Hepatocyte (in vitro differentiated cells): ENCODE data around the gene KRTAP4-5. TPM values are rescaled to one million over a fixed set of nuclear protein-coding genes. Genes with fewer than 3 reads are reported as not detected.
A peak's percentile ranks its signal among the peaks of the same experiment; 100 is the strongest.
"Not testable (repeated sequence)": the region's sequence is repeated elsewhere in the genome, so short reads cannot be mapped to it uniquely, and the experiment has no call there.

ENCODE experiments used
- DNase-seq: peaks from one replicate; pipeline ENCODE4 v3.0.0-alpha.2; 2016; ENCODE audit warnings: low spot score
- H2AFZ ChIP-seq: fragments of 200-600 bp; sonication (generic); 2 replicates; pipeline ENCODE4 v1.6.0; 2016; ENCODE audit warnings: antibody characterized with exemption, mild to moderate bottlenecking
- H3K27ac ChIP-seq: fragments of 200-600 bp; sonication (generic); 2 replicates; pipeline ENCODE4 v1.5.1; 2016; ENCODE audit warnings: mild to moderate bottlenecking
- H3K27me3 ChIP-seq: fragments of 200-600 bp; sonication (generic); 2 replicates; pipeline ENCODE4 v1.6.1; 2016
- H3K36me3 ChIP-seq: fragments of 200-600 bp; sonication (generic); replicated peaks from 2 replicates; pipeline ENCODE4 v1.5.1; 2016; ENCODE audit warnings: low read depth; ENCODE audit not compliant: insufficient read depth
- H3K4me1 ChIP-seq: fragments of 200-600 bp; sonication (generic); 2 replicates; pipeline ENCODE4 v1.5.1; 2016; ENCODE audit warnings: mild to moderate bottlenecking, moderate library complexity; ENCODE audit not compliant: insufficient read depth
- H3K4me2 ChIP-seq: fragments of 200-600 bp; sonication (generic); 2 replicates; pipeline ENCODE4 v1.6.0; 2016
- H3K4me3 ChIP-seq: fragments of 200-600 bp; sonication (generic); 2 replicates; pipeline ENCODE4 v1.5.1; 2016; ENCODE audit warnings: mild to moderate bottlenecking
- H3K79me2 ChIP-seq: fragments of 200-600 bp; sonication (generic); 2 replicates; pipeline ENCODE4 v1.6.0; 2017; ENCODE audit warnings: mild to moderate bottlenecking
- H3K9me2 ChIP-seq: fragments of 200-600 bp; sonication (generic); replicated peaks from 2 replicates; pipeline ENCODE4 v1.6.0; 2017; ENCODE audit warnings: mild to moderate bottlenecking; ENCODE audit not compliant: insufficient read depth
- H3K9me3 ChIP-seq: fragments of 200-600 bp; sonication (generic); 2 replicates; pipeline ENCODE4 v1.5.1; 2016; ENCODE audit warnings: low read depth, mild to moderate bottlenecking
- H4K20me1 ChIP-seq: fragments of 200-600 bp; sonication (generic); 2 replicates; pipeline ENCODE4 v1.6.0; 2016; ENCODE audit warnings: mild to moderate bottlenecking; ENCODE audit not compliant: insufficient read depth, poor library complexity, severe bottlenecking
- CTCF ChIP-seq: fragments of 200-600 bp; sonication (generic); IDR thresholded peaks from 2 replicates; pipeline ENCODE4 v1.5.1; 2016; ENCODE audit warnings: antibody characterized with exemption, mild to moderate bottlenecking; ENCODE audit not compliant: poor library complexity
- EZH2 ChIP-seq: fragments of 200-600 bp; sonication (generic); IDR thresholded peaks from 2 replicates; pipeline ENCODE4 v1.6.1; 2016; ENCODE audit warnings: antibody characterized with exemption, mild to moderate bottlenecking, borderline replicate concordance
- EZH2phosphoT487 ChIP-seq: fragments of 200-600 bp; sonication (generic); IDR thresholded peaks from one replicate; pipeline ENCODE4 v1.6.1; 2018; ENCODE audit warnings: antibody characterized with exemption, mild to moderate bottlenecking, low read depth, moderate library complexity; ENCODE audit not compliant: unreplicated experiment, severe bottlenecking
- WGBS: methylation state at CpG from one replicate; pipeline ENCODE4 v1.1.6; 2016; ENCODE audit warnings: low lambda C conversion rate; ENCODE audit errors: missing lambda C conversion rate; 5-methylcytosine and 5-hydroxymethylcytosine counted together
- polyA plus RNA-seq: library from polyadenylated mRNA; unstranded; fragments of >200 nt; fragmentation: Nextera tagmentation; extraction: Ambion mirVana; gene quantifications from 2 replicates; pipeline ENCODE4 v1.2.1, GENCODE V29; 2016
- total RNA-seq: library from RNA; depleted of rRNA; stranded (reverse); fragments of >200 nt; gene quantifications from 2 replicates; pipeline ENCODE4 v1.2.3, GENCODE V29; 2014

The KRTAP4-5 gene
- total and polyA plus RNA-seq, 2 experiments from 2014 or later: not detected

DNA sequence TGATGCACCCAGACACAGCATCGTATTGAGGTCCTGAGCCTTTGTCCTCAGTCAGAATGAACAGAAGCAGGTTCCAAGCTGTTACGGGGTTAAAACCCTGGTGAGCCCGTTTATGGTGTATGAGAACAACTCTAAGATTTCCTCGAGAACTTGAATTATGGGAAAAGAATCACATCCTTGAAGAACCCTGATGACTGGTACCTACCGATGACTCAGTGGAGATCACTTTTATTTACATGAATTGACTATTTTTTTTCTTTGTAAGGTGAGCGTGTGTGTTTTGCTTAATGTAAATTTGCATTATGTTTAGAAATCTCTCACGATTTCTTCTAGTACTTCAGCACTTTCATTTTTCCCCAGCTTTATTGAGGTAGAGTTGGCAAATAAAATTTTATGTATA, 14.2 kb upstream of the KRTAP4-5 start:
- H4K20me1 ChIP-seq: no peaks in the 10 kb centered on the region
- H3K9me2 ChIP-seq: no peaks in the 10 kb centered on the region
- no peaks in the 10 kb centered on the region for H3K9me3 ChIP-seq
- H3K79me2 ChIP-seq: no peaks in the 10 kb centered on the region
- no peaks in the 10 kb centered on the region for H3K27me3 ChIP-seq
- no peak overlapping the region for H3K4me2 ChIP-seq
- H2AFZ ChIP-seq: no peak overlapping the region
- DNase-seq: no peak
- H3K27ac ChIP-seq: no peak overlapping the region
- no peaks in the 10 kb centered on the region for H3K36me3 ChIP-seq
- no peaks in the 10 kb centered on the region for H3K4me1 ChIP-seq
- WGBS: 75% methylated on average over 7 of the region's 7 CpGs
- TF ChIP-seq EZH2phosphoT487 (no peak), CTCF (no peak)
- no peak overlapping the region for H3K4me3 ChIP-seq

- WGBS: 60% methylated on average over 1 of the region's 1 CpG
- Histone ChIP-seq H4K20me1 (no peaks in the 10 kb centered on the region), H3K36me3 (no peaks in the 10 kb centered on the region), H3K4me1 (no peaks in the 10 kb centered on the region), H3K27ac (no peak within 1 kb of the TSS), H3K79me2 (no peaks in the 10 kb centered on the region), H2AFZ (no peak within 1 kb of the TSS), H3K27me3 (no peaks in the 10 kb centered on the region), H3K9me3 (no peaks in the 10 kb centered on the region), H3K9me2 (no peaks in the 10 kb centered on the region), H3K4me2 (no peak within 1 kb of the TSS), H3K4me3 (no peak within 1 kb of the TSS)
- TF ChIP-seq CTCF (no peak), EZH2phosphoT487 (no peak), EZH2 (no peak)
- DNase-seq: no peak
These were observed 11.0 kb upstream of the KRTAP4-5 start, which contains the start of gene KRTAP4-4 for GRCh38 chr17:41160648-41161047. KRTAP4-4 (minus strand) TSS chr17:41160748; CDS start chr17:41160691, 57 bp downstream.

- H4K20me1 ChIP-seq, DNase-seq, H3K4me2 ChIP-seq, H3K9me3 ChIP-seq, H2AFZ ChIP-seq, H3K27ac ChIP-seq, H3K27me3 ChIP-seq, H3K36me3 ChIP-seq, H3K79me2 ChIP-seq, H3K4me3 ChIP-seq, H3K4me1 ChIP-seq, H3K9me2 ChIP-seq: not testable (repeated sequence)
- WGBS: 82% methylated on average over 3 of the region's 3 CpGs
These were observed 10.6 kb upstream of the KRTAP4-5 start for GRCh38 chr17:41160190-41160589.

DNA sequence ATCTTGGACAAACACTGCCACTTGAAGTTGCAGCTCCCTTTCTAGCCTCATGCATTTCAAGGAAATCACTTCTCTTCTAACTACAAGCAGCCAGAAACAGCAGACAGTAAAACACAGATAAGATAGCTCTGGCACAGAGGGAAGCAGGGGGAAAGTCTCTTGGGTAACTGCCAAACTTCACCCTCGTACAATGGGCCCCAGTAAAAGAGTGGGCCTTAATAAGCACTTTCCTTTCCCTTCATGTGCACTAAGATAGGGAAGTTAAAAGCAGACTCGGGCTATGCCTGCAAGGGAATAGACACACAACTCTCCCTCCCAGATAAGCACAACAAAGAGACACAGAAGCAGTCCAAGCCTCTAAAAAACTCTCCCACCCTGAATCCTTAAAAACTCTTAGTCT, 4.2 kb upstream of the KRTAP4-5 start:
- Histone ChIP-seq H3K27me3 (peaks cover 2% of the 10 kb centered on the region), H4K20me1 (no peaks in the 10 kb centered on the region), H2AFZ (no peak overlapping the region), H3K4me2 (no peak overlapping the region), H3K9me2 (no peaks in the 10 kb centered on the region), H3K36me3 (no peaks in the 10 kb centered on the region), H3K79me2 (no peaks in the 10 kb centered on the region), H3K27ac (no peak overlapping the region), H3K4me1 (peaks cover 7% of the 10 kb centered on the region), H3K9me3 (no peaks in the 10 kb centered on the region), H3K4me3 (no peak overlapping the region)
- TF ChIP-seq EZH2 (no peak), CTCF (no peak), EZH2phosphoT487 (no peak)
- 15% methylated on average over 2 of the region's 2 CpGs for WGBS
- peak; percentile 11 for DNase-seq
